GM18508 (cell line): ENCODE results near the gene C5orf15.
"Not testable (repeated sequence)": the region's sequence is repeated elsewhere in the genome, so short reads cannot be mapped to it uniquely, and the experiment has no call there.

Experiments
- ATAC-seq: cut with Tn5 transposase; IDR thresholded peaks from one replicate; pipeline ENCODE4 v1.9.1; 2021; ENCODE audit warnings: moderate number of reproducible peaks; ENCODE audit not compliant: insufficient read depth, unreplicated experiment

Gene C5orf15

DNA sequence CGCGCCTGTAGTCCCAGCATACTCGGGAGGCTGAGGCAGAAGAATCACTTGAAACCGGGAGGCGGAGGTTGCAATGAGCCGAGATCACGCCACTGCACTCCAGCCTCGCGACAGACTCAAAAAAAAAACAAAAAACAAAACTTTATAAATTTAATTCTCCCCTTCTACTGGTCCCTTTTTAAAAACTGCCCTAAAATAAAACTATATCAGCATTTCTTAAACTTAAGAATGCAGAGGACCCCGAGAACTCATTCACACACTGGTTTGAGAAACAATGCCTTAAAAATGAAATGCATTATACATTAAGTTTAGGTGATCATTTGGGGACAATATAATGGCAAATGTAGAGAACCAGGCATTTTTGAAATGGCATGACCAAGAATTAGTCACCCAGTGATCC is 2.3 kb downstream of the C5orf15 start:
- ATAC-seq: no peak

DNA sequence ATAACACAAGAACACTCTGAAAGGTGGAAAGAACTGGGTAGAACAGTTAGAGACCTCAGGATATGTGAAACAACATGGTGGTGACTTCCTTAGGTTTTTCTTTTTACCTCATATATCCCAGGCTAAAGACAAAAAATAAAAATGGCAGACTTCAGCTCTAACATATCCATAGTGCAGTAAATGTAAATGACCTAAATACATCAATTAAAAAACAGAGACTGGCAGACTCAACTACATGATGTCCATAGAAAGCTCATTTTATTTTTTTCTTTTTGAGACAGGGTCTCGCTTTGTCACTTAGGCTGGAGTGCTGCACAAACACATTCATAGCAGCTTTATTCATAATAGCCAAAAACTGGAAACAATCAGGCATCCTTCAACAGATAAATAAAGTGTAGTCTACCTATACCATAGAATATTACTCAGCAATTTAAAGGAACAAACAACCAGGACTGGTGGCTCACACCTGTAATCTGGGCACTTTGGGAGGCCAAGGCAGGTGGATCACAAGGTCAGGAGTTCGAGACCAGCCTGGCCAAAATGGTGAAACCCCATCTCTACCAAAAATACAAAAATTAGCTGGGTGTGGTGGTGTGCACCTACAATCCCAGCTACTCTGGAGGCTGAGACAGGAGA is 4.8 kb downstream of the C5orf15 start:
- no peak for ATAC-seq

DNA sequence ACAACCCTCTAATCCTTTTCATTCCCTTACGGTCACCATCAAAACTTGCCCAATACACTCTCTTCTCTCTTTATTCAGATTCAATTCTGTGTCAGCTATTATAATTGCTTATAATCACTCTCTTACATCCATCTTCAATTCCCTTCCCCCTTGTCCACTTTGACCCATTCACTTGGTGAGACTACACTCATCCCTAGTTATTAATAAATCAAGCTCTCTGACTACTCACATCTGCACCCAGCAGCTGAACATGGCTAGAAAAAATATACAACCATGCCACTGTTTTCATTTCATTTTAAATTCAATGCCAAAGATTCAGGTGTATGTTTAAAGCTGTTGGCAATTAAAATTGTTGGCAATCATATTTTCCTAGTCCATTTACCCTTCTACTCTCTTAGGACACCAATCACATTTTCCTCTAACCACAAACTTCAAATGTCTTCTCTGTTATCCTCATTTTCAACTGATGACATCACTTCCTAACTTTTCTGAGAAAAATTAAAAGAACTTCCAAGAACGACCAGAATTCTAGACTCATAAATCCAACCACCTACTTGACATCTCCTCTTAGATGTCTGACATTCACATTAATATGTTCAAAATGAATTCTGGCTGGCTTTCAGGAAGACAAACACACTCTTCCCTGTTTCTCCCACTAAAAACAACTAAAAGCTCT is 5.5 kb downstream of the C5orf15 start:
- ATAC-seq: no peak

DNA sequence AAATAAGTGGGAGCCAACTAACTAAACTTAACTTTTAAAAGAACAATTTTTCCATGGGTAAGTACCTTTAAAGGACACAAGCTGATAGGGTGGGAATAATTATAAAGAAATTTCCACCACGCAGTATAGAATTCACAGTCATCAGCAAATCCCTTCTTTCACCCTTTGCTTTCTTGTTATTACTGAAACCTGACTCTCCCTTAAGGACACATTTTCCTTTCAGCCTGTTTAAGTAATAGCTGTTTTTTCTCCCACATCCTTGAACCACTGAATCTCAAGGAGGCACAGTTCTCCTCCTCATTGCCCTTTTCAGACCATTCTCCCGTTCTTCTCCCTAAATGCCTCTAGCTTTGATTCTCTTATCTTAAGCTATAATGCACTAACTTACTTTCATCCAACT is 6.3 kb downstream of the C5orf15 start:
- ATAC-seq: no peak

DNA sequence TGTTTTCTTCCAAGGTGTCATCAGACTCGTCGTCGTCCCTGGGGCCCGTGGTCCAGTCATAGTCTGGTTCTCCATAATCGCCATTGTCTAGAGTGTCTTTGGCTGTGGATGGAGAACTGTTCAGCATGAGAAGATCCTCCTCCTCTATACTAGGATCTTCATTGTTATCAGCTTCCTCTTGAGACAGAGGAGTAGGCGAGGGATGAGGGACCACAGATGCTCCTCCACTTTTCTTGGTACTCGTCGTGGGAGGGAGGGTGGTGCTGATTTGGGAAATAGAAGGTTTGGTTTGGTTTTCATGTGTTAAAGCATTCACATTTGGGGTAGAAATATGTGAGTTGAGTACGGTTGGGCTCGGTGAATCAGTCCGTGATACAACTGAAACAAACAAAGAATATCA is 8.8 kb downstream of the C5orf15 start:
- ATAC-seq: no peak

DNA sequence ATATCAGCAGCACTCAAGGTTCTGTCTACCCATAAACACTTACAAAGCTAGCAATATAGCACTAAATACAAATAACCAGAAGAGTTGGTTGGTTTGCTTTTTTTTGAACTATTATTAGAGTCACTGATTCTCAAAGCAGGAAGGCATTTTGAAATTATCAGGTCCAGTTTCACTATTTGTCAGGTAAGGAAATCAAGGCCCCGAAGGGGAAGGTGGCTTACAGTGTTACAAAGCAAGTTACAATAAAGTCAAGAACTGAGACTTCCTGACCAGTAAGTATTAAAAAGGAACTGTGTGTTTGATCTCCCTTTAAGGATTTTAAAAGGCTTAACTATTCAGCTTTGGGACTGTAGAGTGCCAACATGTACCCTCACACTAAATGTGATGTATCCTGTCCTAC is 10.8 kb downstream of the C5orf15 start:
- no peak for ATAC-seq

DNA sequence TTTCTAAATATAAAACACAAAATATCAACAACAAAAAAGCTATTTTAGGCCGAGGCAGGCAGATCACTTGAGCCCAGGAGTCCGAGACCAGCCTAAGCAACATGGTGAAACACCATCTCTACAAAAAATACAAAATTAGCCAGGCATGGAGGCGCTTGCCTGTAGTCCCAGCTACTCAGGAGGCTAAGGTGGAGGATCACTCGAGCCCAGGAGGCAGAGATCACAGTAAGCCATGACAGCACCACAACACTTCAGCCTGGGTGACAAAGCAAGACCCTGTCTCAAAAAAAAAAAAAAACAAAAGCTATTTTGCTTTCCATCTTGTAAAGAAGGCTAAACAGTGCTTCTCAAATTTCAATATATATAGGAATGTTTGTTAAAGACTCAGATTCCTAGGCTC is 11.3 kb downstream of the C5orf15 start:
- ATAC-seq: no peak

DNA sequence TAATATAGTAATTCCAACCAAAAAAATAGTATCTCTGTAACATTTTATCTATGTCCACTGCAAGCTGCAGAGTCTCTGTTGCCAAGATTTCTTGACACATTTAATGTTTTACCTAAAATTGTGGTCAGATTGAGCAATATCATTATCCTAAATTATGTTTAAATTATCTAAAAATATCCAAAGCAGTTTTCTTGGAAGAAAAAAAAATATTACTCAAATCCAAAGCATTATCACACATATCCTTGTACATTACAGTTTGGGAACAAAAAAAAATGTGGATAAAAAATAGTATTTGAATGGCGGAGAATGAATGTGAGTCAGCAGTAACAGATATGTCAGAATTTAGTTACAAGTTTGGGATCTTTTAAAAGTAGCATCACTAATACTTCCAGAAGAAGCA is 12.2 kb downstream of the C5orf15 start:
- ATAC-seq: not testable (repeated sequence)

DNA sequence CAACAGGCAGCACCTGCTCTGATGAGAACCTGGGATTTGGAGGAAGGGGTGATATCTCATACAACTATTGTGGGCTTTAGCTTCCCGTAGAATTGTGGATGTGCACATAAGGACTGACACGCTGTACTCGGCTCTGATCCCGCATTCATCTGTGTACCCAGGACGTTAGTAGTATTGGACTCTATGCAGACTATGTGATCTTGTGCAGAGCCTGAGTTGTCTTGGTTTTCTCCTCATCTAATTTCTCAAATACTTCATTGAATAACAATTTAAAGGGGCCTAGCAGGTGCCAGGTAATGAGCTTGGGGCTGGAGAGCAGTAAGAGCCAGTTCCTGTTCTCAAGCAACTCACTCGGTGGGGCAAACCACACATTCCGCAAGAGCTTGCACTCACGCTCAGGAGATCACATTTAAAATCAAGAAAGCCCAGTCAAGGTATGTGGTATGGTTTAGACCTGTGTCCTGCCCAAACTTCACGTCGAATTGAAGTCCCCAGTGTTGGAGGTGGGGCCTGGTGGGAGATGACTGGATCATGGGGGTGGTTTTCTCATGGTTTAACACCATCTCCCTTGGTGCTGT is 14.8 kb downstream of the C5orf15 start:
- ATAC-seq: no peak

DNA sequence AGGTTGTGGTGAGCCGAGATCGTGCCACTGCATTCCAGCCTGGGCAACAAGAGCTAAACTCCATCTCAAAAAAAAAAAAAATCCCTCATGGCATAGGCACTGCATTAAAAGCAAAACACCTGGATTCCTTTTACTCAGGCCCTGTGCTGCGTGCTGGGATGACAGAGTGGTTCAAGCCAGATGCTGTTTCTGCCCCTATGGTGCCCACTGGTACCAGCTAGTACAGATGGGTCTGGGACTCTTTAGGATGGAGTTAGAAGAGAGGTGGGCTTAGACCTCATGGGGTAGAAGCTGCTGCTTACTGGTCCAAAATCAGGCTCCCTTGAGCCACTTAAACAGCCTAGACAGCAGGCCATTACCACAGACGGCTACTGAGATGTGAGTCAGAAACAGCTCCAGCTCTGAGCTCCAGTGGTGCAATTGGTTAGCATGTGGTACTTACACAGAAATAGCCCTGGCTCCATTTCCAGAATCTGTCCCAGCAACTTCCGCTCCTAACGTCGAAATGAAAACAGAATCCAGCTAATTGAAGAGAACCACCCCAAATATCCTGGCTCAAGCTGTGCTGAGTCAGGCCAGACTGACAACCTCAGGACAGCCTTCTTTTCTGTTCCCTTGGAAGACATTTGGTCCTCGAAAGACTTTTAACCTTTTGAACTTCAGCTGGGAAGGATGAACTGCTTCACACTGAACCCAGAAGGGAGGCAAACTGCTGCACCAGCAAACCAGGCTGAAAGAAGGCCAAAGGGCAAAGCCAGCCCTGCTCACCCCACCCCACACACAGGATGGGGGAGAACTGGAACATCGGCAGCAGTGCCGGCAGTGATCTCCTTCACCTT is 15.5 kb downstream of the C5orf15 start:
- no peak for ATAC-seq

DNA sequence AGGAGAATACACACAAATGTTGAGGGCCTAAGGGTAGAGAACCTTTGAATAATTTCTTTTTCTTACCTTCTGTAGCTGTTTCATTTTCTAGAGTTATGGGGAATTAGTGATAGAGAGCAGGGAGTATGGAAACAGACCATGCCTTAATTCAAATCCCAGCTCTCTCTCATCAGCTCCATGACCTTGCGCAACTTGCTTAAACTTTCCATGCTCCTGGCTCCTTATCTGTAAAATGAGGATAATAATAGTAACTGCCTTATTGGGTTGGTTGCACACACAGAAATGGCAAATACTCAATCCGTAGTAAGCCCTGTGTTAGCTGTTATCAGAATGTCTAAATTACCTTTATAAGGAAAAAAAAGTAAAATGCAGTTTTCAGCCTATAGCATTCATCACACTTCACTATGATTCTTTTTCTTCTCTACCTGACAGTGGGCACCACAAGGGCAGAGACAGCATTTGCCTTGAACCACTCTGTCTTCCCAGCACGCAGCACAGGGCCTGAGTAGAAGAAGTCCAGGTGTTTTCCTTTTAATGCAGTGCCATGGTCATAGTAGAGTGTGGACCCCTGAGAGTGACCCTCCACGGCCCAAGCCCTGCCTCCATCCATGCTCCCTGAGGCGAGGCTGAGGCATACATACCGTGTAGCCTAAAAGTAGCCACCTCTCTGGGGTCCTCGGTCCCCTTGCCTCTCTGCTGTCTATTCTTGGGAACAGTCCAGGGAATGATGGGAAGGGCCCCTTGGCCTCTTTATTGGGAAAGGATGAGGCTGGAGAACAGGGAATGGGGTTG is 17.4 kb downstream of the C5orf15 start:
- no peak for ATAC-seq

DNA sequence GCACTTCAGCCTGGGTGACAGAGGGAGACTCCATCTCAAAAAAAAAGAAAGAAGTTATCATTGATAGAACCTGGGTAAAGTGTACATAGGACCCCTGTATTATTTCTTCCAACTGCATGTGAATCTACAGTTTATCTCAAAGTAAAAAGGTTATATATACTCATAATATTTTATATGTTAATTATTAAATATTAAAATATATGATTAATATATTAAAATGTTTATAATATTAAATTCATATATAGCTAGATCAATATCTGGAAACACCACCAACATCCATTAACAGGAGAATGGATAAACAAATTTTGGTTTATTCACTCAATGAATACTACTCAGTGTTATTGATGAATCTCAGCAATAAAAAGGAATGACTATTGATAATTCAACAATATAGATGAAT is 19.7 kb downstream of the C5orf15 start:
- ATAC-seq: no peak

DNA sequence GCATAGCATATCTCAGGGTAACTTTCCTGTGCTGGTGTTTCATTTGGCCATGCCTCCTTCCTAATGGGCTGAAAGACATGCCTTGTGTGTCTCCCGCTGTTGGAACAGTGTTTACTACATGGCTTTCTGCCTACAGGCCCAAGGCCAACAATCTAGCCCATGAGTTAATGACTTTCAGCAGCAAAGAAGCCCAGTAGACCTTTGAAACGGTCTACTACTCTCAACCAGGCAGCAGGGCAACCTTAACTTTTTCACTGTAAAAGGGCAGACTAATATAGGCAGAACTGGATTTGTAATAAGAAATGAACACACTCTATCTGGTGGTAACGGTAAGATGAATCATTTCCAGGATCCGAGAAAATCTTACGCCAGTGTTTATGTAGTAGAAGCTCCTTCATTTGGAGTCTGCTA is 21.0 kb downstream of the C5orf15 start:
- no peak for ATAC-seq

DNA sequence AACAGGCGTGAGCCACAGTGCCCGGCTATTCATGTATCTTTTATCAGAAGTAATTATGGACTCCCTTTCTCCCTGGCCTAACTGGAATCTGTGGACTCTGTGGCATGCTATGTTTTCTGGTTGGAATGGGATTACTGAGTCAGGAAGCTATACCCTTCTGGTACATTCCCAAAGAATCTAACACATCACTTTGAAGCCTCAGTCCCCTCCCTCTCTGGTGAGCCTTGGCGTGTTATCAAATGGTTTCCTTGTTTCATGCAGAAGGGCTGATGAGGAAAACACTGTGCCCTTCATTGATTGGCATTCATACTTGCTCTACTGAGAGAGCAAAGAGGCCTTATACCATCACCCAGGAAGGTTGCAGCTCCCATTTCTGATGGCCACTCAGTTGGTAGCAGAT is 22.9 kb downstream of the C5orf15 start:
- ATAC-seq: no peak

DNA sequence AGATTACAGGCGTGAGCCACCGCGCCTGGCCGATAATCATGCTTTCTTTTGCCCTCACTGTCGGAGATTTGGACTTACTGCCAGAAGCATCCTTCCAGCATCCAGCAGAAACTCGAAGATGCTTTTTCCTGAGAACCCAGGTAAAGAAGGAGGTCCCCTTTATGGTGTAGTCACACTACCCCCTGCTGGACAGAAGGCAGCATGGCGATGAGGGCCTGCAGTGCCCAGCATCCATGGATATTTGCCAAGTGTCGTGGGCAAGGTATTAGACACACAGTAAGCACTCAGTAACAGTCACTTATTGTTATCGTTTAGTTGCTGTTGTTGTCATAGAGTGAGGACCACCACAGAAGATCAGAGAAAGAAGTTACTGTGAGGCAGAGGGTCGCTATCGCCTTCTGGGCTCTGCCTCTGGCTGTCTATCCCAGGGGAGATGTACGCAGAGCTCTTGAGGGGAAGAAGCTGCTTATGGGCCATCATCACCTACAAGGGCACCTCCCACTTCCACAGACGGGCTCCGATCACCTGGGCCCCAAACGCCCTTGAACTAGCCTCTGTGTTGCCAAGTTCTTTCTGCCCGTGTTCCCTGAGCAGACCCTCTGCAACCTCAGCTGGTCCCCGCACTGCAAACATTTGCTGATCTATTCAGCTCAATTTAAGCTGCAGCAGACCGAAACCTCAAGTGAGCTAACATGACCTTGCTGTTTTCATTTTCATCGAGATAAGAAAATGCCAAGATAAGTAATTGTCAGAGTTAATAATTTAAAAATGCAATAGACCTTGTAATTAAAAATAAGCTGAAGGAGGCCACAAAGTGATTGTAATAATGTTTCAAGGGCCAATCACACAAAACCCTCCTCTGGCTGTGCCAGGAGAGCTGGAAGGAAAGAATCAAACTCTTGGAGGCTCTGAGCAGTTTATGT is 23.9 kb downstream of the C5orf15 start:
- ATAC-seq: no peak

DNA sequence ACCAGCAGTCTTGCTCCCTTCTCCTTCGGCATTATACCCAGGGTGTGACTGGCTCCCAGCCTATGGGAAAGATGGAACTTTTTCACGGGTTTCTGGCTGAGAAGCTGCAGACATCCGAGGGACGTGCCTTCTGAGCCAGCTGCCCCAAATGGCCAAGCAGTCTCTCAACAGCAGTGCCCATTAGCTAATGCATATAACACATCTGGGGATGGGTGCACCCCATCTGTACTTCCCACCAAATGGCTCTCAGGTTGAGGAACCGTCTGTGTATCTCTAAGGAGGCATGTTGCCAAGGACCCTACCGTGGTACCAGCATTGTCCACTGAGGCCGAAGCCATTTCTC is 25.0 kb downstream of the C5orf15 start:
- no peak for ATAC-seq

DNA sequence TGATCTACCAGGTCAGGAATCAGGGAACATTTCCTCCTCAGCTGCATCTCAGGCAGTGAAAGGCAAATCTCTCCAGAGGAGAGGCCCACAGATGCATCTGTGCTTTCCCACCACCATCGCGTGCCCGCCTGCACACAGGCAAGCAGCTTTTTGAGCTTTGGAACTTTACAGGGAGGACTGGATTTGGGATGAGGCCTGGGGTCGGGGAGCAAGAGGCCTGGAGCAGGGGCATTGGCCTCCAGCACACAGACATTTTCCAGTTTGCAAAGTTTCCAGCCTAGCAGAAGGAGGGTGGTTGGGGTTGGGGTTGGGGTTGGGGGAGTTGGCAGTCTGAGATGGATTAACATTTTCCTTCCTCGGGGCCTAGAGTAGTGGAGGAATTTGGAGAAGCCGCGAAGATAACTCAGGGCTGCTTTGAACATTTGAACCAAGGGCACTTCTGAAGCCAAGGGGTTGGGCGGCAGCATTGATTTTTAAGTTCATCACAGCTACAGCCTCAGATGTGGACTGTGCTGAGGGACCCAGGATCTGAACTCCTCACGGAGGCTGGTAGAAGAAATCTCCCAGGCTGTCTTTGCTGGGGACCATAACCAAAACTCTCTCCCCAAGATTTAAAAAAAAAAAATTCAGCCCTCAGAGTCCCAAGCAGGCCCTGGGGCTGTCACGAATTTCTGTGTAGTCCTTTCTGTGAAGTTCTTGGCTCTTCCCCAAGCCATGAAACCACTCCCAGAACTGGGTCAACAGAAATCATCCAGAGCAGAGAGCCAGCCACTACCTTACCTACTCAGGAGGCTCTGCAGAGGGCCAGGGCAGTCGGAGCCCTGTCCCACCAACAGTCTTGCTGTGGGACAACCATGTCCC is 25.6 kb downstream of the C5orf15 start:
- no peak for ATAC-seq

DNA sequence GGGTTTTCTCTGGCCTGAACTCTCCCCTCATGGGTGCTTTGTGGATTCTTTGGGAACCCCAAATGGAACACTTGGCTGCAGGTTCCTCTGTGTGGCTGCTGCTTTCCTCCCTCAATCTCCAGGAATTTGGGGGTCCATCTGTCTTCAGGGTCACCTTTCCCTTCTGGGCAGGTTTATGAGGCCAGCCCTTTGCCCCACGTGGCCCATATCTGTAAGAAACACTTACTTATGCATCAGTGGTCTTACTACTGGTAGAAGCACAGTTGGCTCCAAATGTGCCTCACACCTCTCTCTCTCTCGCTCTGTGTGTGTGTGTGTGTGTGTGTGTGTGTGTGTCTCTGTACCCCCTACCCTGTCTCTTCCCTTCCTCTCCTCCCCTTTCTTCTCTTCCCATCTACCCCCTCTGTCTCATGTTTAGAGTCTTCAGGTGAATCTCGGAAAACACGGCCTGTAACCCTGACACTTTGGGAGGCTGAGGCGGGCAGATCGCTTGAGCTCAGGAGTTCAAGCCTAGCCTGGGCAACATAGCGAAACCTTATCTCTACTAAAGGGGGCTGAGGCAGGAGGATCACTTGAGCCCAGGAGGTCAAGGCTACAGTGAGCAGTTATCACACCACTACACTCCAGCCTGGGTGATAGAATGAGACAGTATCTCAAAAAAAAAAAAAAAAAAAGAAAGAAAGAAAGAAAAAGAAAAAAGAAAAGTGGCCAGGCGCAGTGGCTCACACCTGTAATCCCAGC is 26.8 kb downstream of the C5orf15 start:
- no peak for ATAC-seq
